Activated CD8-positive, alpha-beta memory T cell treated with anti-CD3 and anti-CD28 coated beads for 24 hours (primary cell): Measurements from ENCODE around the gene RAB3B.
"Not testable (repeated sequence)": the region's sequence is repeated elsewhere in the genome, so short reads cannot be mapped to it uniquely, and the experiment has no call there.

Experiments used
- DNase-seq: peaks from one replicate; pipeline ENCODE4 v3.0.0-alpha.2; 2020

Gene RAB3B

GRCh38 chr1:51912881-51913280, 77.6 kb downstream of the RAB3B start:
- DNase-seq = no peak

GRCh38 chr1:51910221-51911000, 80.1 kb downstream of the RAB3B start:
- DNase-seq = no peak

DNA sequence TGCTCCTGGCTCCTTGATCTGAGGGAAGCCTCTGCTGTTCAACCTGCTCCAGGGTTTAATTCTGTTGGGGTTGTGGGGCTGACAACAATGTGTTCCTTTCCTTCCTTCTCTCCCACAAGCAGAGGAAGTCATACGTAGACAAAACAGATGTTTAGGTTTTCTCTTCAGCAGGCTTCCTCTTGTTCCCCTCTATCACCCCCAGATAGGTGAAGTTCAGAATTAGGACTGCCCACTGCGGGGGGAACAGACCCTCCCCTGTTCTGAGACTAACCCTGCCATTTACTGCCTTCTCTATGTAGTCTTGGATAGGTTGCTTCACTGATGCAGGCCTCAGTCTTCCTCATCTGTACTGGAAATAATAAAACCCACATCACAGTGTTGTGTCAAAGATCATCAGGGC, 82.0 kb downstream of the RAB3B start:
- DNase-seq = no peak

- no peak for DNase-seq
Measured at GRCh38 chr1:51907079-51907702, 83.3 kb downstream of the RAB3B start.

GRCh38 chr1:51906306-51907078, 84.0 kb downstream of the RAB3B start:
- no peak for DNase-seq

GRCh38 chr1:51902456-51902855, 88.0 kb downstream of the RAB3B start:
- DNase-seq = no peak

- DNase-seq = no peak
Measured at GRCh38 chr1:51901151-51901550, 89.3 kb downstream of the RAB3B start.

GRCh38 chr1:51899022-51899421, 91.5 kb downstream of the RAB3B start:
- DNase-seq = no peak

- no peak for DNase-seq
Measured at GRCh38 chr1:51898090-51898734, 92.3 kb downstream of the RAB3B start.

GRCh38 chr1:51897699-51898031, 92.8 kb downstream of the RAB3B start:
- no peak for DNase-seq

DNA sequence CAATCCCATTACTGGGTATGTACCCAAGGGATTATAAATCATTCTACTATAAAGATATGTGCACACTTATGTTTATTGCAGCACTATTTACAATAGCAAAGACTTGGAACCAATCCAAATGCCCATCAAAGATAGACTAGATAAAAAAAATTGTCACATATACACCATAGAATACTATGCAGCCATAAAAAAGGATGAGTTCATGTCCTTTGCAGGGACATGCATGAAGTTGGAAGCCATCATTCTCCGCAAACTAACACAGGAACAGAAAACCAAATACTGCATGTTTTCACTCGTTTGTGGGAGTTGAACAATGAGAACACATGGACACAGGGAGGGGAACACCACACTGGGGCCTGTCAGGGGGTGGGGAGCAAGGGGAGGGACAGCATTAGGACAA, 95.8 kb downstream of the RAB3B start:
- DNase-seq = not testable (repeated sequence)

DNA sequence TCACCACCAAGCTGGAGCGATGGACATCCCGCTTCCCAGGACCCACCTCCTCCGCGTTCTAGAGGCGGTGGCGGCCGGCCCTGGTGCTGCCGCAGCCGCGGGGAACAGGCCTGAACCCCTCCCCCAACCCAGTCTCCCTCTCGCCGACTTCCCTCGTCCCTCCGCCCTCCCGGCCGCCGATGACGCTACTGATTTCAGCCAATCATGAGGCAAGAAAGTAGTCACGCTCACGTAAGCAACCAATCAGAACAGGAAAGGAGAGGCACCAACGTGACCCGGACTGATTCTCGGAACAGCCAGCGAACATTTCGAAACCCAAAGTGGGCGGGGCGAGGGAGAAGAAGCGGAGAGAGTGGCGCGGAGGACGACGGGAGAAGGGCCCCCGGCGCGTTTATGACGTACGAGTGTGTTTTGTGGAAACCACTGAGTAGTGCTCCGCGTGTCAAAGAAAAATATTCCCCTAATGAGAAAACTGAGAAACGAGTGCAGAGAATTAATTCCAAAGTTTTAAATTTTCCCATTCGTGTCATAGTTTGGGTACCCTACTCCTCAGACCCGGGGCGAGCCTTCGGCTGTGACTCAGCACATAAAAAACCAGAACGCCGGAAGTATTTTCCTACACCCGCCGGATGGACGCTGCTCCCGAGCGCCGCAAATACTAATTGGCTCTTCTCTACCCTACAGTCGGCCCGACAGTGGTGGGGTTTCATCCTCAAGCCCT, 111.7 kb downstream of the RAB3B start, which contains the start of gene NRDC:
NRDC (minus strand) TSS at position 112 of the 721 bp plus-strand sequence. CDS start 112 bp downstream, outside the sequence.
- DNase-seq = peak; percentile 99

- DNase-seq = no peak
Measured at GRCh38 chr1:51878308-51878615, 112.2 kb downstream of the RAB3B start.

DNA sequence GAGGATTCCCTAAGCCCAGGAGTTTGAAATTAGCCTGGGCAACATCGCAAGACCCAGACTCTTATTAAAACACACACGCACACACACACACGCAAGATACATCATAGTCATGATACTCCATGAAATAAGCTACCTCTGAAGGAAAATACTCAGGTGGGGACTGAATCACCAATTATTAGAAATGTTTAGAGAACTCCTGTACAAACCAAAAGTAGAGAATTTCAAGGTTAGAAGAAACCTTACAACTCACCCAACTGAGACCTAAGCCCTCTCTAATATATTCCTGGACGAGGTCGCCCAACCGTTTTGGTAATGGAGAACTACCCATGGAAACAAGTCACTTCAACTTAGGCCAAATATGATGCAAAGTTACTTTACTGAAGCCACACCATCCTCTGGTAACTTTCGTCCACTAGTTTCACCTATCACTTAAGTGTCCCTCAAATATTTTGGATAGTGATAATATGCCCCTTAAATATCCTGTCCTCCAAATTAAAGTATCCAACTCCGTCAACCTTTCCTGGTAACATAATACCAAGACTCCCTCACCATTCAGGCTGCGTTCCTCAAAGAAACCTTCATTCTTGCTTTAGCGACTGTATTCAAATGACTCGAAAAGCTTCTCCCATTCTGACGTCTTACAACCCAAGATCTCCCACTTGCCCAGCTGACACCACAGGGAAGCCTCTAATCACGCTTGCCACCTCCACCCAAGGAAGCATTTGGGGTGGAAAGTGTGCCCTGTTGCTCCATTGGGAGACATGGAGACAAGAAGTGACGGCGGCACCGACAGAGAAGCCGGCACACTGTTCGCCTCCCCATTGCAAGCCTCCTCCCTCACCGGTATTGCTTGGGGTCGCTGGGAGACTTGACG, 112.8 kb downstream of the RAB3B start:
- DNase-seq = no peak

DNA sequence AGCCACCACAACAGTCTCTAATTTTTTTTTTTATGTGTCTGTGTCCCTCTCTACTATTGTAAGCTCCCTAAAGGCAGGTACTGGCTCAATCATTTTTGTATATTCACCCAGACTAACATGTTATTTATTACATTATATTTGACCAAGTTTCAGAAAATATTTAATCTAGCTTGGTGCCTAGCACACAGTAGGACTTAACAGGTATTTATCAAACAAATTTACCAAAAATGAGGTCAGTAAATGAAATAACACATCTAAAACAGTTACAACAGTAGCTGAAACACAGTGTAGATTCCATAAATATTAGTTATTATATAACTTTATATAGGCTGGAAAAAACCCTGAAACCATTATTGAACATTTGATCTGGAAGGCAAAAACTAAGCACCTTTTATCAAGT, 114.7 kb downstream of the RAB3B start:
- DNase-seq = no peak

- DNase-seq = no peak
Measured at GRCh38 chr1:51875291-51875772, 115.2 kb downstream of the RAB3B start.

DNA sequence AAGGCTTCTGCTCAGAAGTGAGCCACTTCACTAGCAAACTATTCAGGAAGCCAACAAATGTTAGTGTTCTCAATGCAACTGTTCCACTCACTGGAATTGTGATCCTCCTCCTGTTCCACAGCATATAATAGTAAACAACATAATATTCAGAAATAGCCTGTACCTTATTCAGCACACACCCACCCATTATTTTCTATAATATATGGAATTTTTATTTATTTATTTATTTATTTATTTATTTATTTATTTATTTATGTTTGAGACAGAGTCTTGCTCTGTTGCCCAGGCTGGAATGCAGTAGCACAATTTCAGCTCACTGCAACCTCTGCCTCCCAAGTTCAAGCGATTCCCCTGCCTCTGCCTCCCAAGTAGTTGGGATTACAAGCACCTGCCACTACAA, 117.2 kb downstream of the RAB3B start:
- not testable (repeated sequence) for DNase-seq

DNA sequence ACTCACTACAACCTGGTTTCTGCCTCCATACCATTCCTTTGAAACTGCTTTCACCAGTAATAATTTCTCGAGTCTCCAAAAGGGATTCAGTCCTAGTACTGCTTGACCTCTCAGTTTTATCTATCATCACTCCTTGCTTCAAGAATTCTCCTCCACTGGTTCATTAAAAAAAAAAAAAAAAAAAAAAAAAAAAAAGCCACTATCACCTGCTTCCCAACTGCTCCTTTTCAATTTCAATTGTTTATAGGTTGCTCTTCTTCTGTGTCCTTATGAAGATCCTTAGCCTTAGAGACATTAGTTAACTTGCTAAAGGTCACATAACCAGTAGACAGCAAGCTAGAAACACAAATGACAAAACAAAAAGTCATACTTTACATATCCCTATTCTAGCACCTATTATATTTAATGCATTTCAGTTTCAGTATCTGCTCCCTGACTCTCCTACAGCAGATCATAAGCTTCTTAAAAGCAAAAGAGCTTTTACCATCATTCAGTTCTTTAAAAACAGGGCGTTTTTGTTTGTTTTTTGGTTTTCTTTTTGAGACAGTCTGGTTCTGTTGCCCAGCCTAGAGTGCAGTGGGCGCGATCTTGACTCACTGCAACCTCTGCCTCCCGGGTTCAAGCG, 119.0 kb downstream of the RAB3B start:
- DNase-seq = no peak

GRCh38 chr1:51870603-51871350, 119.7 kb downstream of the RAB3B start:
- no peak for DNase-seq

- DNase-seq = no peak
Measured at GRCh38 chr1:51867479-51868232, 122.8 kb downstream of the RAB3B start.
